Occipital lobe (tissue), 2 donors: ENCODE measurements around the gene YPEL1. TPM values are rescaled to one million over a fixed set of nuclear protein-coding genes. Genes with fewer than 3 reads are reported as not detected.
"Not testable (repeated sequence)": the region's sequence is repeated elsewhere in the genome, so short reads cannot be mapped to it uniquely, and the experiment has no call there.

ENCODE experiments used
- DNase-seq: peaks from one replicate; lab custom pipeline; 2025; lab: John Stamatoyannopoulos, UW
- total RNA-seq: library from RNA; depleted of rRNA; stranded (reverse); fragments of >200 nt; gene quantifications from one replicate; pipeline ENCODE4 v1.2.3, GENCODE V29; 2014

YPEL1 gene
- total RNA-seq, 1 donor from 2014 or later = 99.2 TPM

DNA sequence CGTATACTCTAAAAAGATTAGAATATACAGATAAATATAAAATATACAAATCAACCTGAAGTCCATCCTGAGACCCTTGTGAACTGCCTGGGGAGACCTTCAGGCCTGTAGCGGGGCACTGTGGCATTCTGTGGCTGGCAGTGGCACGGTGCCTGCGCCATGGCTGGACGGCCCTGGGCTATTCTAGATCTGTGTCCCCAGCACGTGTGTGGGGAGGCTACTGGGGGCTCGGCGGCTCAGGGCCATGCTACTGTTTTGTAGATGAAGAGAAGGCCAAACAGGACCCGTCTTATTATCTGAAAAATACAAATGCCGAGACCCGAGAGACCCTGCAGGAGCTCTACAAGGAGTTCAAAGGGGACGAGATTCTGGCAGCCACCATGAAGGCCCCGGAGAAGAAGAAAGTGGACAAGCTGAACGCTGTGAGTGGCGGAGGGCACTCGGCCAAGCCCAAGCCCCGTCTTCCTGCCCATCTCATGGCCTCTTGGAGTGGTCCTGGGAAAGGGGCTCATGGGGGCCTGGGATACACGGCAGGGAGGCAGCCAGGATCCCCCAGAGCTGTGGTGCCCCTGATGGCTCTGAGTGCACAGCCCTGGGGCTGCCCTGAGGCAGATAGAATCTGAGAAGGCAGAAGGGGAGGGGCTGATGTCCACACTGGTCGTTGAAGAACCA is 51.0 kb downstream of the YPEL1 start:
- DNase-seq = no peak

DNA sequence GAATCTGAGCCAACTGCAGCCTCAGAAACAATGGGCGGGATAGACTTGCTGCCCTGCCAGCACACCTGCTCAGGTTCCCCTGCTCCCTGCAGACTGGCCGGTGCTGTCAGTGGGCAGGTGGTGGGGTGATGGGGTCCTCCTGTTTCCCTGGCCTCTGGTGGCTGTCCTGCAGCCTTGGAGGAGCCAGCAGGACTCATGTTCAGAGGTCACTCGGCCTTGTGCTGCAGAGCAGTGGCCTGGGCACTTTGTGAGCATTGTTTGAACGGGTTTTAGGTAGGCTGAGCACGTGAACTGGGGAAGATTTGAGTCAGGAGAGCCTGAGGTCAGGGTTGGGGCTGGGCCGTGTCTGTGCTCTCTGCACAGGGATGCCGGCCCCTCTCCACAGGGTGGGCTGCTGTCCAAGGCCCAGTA is 52.2 kb downstream of the YPEL1 start:
- DNase-seq = no peak

DNA sequence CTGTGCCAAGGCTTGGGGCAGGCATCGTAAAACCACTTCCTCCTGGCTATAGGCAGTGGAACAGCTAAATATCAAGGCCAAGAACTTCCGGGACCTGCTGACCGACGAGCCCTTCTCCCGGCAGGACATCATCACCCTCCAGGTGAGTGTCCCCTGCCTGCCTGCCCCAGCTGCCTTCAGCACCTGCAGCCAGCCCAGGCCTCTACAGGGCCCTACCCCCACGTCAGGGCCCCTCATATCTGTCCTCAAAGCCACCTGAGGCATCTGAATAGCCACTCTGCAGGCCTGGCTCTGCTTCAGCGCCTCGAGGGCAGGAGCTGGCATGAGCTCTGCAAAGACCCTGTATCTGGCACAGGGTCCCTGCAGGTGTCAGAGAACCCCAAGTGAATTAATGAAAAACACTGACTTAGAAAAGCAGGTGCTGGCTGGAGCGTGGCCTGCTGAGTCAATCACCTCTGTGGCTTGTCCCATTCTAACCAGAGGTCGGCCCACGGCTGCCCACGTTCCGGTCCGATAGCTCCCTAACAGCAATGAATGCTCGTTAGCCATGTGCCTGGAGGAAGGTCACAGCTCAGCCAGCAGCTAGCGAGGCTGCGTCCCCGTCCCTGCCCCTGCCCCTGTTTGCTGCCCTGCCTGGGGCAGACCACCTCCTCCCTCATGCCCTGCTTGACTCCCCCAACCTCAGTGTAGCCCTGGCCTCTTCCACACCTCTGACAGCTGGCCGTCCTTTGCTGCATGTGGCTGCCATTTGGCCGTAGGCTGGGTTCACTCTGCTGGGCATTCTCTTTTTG is 53.0 kb downstream of the YPEL1 start:
- no peak for DNase-seq

- DNase-seq = no peak
Observed at GRCh38 chr22:21681566-21682370, 53.8 kb downstream of the YPEL1 start.

DNA sequence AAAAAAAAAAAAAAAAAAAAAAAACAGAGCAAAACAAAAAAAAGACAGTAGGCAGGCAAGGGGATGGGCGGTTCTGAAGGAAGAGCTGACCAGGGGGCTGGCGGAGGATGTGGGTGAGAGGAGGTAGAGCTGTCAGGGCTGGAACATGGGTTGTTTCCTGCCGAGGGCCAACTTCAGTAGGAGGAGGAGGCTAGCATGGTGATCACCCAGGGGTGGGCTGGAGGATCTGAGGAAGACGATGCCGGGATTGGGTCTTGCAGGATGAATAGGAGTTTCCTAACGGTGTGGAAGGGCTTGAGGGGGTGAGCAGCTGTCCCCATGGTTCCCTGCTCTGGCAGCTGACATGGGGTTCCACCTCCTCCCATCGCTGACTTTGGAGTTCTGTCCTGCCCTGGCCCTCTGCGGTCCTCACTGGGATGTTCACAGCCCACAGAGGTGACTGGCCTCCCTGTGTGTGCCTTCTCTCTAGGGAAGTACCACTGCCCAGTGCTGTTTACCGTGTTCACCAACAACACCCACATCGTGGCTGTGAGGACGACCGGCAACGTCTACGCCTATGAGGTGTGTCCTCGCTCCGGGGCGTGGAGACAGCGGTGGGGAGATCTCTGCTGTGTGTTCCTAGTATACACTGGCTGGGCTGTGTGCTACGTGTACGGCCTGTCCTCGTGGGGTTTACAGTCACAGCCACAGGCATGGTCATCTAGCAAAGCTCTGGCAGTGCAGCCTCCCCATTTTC is 54.6 kb downstream of the YPEL1 start:
- DNase-seq = no peak

- no peak for DNase-seq
Observed at GRCh38 chr22:21679383-21679782, 56.2 kb downstream of the YPEL1 start.

- not testable (repeated sequence) for DNase-seq
Observed at GRCh38 chr22:21678842-21679241, 56.8 kb downstream of the YPEL1 start.

DNA sequence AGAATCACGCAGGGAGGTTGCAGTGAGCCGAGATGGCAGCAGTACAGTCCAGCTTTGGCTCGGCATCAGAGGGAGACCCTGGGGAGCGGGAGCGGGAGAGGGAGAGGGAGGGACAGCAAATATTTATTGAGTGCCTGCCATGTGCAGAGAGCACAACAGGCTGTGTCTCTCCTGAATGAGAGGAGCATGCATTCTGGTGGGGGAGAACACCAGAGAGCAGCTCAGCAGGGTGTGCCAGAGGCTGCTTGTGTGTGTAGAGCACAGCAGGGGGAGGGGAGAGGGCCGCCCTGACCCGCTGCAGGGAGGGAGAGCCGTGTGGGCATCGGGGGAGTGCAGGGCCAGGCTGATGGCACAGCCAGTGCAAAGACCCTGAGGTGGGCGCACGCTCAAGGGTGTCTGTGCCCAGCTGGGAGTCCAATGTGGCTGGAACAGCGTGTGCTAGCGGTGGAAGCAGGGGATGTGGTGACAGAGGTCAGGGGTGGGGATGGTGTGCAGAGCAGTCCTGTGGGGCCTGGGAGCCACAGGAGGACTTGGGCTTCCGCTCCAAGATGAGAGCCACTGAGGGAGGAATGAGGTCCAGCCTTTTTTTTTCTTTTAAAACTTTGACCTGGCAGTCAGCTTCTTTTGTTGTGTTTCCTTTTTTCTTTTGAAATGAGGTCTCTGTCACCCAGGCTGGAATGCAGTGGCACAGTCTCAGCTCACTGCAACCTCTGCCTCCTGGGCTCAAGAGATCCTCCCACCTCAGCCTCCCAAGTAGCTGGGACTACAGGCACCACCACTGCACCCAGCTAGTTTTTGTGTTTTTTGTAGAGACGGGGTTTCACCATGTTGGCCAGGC is 57.8 kb downstream of the YPEL1 start:
- no peak for DNase-seq

- DNase-seq = no peak
Observed at GRCh38 chr22:21674638-21675245, 60.9 kb downstream of the YPEL1 start.

- no peak for DNase-seq
Observed at GRCh38 chr22:21673534-21674321, 61.9 kb downstream of the YPEL1 start.

DNA sequence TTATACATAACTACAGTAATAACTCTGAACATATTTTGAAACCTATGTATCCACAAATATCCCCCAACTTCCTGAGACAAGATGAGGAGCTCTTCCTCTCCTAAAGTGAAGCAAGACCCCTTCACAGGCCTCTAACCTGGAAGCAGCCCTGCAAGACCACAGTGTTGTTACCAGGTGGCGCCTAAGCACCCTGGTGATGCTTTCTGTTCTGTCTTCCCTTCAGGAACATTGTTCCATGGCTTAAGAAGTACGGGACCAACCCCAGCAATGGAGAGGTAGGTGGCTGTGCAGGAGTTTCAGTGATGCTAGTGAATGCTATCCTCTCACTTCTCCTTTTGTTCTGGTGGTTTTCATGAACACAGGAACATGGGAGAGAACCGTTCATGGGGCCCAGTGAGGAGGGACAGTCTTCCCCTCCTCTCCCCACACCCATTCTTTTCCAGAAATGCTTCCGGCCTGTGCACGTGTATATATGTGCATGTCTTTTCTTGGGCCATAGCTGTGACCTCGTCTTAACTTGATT is 63.4 kb downstream of the YPEL1 start:
- no peak for DNase-seq

- no peak for DNase-seq
Observed at GRCh38 chr22:21669026-21669425, 66.6 kb downstream of the YPEL1 start.

DNA sequence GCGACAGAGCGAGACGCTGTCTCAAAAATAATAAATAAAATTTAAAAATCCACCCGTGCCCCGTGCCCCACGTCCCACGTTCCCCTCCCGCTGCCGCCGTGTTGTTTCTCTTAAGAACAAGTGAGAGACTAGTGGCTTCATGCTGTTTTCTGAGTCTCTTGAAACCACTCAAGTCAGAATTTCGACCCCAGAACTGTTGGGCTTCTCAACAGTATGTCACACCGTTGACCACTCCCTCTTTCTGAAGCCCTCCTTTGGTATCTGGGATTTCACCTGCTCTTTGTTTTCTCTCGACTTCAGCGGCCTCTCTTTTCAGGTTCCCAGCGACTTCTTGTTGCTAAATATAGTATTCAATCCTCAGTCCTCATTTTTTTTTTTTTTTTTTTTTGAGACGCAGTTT is 68.8 kb downstream of the YPEL1 start:
- DNase-seq = no peak

GRCh38 chr22:21665047-21665851 is 70.3 kb downstream of the YPEL1 start:
- DNase-seq = no peak

DNA sequence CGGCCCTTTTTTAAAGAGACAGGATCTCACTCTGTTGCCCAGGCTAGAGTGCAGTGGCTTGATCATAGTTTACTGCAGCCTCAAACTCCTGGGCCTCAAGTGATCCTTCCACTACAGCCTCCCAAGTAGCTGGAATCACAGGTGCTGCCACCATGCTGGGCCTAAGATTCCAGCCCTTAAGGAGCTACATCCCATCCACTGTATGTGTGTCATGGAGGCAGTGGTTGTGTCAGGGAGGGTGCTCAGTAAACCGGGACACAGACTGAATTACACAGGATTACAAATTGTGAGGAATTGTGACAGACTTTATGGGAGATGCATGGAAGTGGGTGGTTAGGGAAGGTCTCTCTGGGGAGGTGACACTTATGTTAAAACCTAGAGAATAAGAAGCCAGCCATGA is 71.9 kb downstream of the YPEL1 start:
- no peak for DNase-seq

DNA sequence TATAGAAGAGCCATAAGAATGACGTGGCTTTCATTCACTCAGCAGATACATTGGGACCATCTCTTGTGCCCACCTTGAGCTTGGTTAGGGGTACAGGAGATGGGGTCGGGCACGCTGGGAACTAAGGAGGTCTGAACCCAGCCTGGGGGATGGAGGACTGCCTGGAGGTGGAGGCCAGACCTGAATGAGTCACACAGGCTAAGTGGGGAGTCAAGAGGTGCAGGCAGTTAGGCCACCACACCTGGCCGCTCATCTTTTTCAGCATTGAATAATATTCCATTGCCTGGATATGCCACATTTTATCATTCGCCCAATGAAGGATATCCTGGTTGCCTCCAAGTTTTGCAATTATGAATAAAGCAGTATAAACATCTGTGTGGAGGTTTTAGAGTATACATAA is 73.6 kb downstream of the YPEL1 start:
- no peak for DNase-seq

DNA sequence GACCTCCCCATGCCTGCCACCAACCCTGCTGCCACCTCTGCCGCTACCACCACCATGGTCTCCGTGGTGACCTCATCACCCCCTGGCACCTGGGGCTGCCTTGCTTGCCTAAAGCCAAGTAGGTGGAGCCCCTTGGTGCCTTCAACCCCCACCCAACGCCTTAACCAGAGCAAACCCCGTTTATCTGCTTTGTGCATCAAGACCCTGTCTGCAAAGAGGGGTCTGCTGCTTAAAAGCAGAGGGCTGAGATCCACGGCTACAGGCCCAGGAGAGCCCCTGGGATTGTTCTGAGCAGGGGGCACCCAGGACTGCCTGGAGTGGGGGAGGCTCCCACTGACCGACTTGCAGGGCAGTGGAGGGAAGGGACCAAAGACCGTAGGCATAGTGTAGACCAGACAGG is 74.7 kb downstream of the YPEL1 start:
- no peak for DNase-seq

GRCh38 chr22:21659864-21660525 is 75.6 kb downstream of the YPEL1 start:
- DNase-seq = no peak
